GM19240 (cell line): ENCODE measurements around the gene BBS10.
"Not testable (repeated sequence)": the region's sequence is repeated elsewhere in the genome, so short reads cannot be mapped to it uniquely, and the experiment has no call there.

ENCODE experiments used
- DNase-seq: peaks from one replicate; pipeline ENCODE4 v3.0.0; 2011; ENCODE audit warnings: low spot score; ENCODE audit not compliant: insufficient read length

BBS10 gene

DNA sequence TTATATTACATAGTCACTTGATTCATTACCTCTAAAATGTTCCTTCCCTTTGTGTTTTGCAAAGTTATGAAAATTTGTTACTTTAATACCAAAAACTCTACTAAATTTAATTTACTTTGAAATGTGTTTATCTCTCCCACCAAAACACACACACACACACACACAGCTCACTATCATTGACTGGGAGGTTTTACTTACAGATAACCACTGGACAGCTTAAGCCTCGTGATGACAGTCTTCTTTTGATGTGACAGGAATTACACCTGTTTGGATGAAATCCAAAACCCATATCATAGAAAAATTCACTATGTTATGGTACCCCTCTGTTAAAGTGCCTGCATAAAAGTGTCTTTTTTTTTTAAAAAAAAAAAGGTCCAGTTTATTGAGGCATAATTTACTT is 15.6 kb downstream of the BBS10 start:
- DNase-seq: no peak

DNA sequence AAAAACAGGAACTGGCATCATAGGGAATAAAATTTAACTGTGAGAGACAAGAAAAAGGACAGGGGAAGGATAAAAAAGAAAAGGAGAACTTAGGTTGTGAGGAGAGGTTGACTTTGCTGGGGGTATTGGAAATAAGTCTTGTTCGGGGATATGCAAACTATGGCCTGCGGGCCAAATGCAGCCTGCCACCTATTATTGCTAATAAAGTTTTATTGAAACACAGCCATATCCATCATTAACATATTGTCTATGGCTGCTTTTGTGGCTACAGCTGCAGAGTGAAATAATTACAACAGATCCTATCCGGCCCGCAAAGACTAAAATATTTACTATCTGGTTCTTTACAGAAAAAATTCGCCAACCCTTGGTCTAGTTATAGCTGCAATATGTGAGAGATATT is 18.6 kb downstream of the BBS10 start:
- DNase-seq: no peak

DNA sequence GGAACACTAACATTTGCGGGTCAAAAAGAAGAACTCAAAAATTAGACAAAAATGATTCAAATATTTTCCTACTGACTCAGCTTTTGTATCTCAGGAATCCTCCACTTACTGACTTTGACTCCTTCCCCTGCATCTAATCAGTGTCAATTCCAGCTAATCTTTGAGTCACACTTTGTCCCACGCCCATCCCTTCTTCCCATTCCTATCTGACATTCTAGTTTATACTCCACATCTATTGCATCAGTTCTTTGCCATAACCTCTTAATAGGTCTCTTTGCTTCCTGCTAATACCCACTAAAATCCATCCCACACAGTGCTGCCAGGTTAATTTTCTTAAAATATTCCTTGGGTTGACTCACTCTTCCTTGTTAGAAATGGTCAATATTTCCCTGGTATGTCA is 19.1 kb downstream of the BBS10 start:
- no peak for DNase-seq

GRCh38 chr12:76319595-76320319 is 28.5 kb downstream of the BBS10 start:
- not testable (repeated sequence) for DNase-seq

DNA sequence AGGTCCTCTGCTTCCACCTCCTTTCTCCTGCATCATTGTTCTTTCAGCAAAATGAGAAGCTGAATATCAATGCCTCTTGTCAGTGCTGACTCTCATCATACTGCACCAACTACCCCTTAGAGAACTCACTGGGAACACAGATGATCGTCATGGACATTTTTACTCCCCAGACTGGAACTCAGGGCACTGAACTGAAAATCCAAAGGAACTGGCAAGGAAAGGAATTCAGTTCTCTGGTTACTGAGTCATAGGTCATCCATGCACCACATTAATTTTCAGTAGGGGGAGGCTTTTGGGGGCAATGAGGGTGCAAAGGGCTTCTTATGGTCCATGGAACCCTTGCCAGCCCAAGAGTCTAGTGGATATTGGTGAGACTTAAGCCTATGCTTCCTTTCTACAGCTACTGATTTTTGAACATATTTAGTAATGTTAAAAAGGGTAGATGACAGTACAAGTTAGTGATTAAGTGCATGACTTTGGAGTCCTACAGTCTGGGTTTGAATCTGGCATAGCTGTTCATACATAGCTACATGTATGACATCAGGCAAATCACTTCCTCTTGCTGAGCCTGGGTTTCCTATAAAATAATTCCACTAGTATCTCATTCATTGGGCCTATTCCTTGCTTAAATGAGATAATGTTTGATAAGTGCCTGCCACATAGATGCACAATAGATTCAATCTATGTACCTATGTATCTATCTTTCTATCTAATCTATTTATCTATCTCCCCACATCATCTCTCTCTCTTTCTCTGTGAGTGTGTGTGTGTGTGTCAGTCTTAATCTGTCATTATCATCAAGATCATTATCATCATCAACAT is 29.2 kb downstream of the BBS10 start:
- DNase-seq: no peak

DNA sequence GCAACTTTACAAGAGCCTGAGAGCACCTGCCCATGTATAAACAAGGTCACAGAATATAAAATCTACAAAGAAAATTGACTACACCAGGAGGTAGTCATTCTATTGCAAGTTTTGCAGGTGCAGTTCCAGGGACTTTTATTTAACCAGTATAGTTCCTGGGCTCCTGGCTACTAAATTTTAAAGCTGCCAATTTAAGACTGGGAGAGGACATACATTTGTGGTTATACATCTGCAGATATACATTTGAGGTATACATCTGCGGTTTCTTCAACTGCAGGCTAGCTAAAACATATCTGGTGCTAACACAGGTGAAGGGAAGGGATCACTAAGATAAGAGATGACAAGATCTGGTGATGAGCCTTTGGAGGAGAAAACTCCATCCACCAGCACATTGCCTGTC is 30.2 kb downstream of the BBS10 start:
- no peak for DNase-seq

- DNase-seq: no peak
These were observed 31.7 kb downstream of the BBS10 start for GRCh38 chr12:76316468-76316867.

- no peak for DNase-seq
These were observed 34.9 kb downstream of the BBS10 start for GRCh38 chr12:76313299-76313698.

DNA sequence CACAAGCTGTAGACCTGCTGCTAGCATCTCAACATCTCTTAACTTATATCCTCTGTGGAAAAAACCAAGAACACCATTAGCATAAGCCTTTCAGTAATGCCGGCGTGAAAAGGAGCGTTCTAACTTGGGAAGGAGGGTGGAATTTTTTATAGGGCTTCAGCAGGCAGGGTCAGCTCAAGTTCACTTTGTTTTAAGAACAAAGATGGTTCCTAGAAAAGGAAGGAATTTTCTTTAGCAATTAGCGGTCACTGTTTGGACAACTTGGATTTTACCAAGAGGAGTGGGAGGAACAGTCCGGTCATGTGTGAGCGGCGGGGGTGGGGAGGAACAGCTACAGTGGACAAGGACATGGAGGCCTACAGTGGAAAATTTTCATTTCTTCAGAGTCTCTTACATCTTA is 35.9 kb downstream of the BBS10 start:
- DNase-seq: no peak

- DNase-seq: no peak
These were observed 36.4 kb downstream of the BBS10 start for GRCh38 chr12:76311796-76312195.

GRCh38 chr12:76310110-76310509 is 38.1 kb downstream of the BBS10 start:
- DNase-seq: no peak

- no peak for DNase-seq
These were observed 39.3 kb downstream of the BBS10 start for GRCh38 chr12:76308866-76309265.

DNA sequence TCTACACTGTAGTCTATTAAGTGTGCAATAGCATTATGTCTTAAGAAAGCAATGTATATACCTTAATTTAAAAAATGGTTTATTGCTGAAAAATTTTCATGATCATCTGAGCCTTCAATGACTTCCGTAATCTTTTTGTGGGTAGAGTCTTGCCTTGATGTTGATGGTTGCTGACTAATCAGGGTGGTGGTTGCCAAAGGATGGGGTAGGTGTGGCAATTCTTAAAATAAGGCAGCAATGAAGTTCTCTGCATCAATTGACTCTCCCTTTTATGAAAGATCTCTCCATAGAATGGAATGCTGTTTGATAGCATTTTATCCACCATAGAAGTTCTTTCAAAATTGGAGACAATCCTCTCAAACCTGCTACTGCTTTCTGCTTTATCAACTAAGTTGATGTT is 41.1 kb downstream of the BBS10 start:
- DNase-seq: no peak

DNA sequence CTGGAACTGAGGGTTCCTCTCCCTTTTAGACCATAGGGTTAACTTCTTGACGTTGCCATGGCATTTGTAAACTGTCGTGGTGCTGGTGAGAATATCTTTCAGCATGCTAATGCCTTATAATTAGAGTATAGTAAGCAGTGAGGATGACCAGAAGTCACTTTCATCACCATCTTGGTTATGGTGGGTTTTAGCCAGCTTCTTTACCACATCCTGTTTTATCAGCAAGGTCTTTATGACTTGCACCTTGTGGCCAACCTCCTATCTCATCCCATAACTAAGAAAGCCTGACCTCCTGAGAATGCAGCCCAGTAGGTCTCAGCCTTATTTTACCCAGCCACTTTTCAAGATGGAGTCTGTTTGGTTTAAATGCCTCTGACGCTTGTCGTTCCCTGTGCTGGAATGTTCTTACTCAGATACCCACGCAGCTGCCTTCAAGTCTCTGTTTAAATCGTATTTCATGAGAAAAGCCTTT is 44.2 kb downstream of the BBS10 start:
- DNase-seq: no peak

GRCh38 chr12:76303365-76303764 is 44.9 kb downstream of the BBS10 start:
- DNase-seq: no peak

GRCh38 chr12:76300297-76300665 is 47.9 kb downstream of the BBS10 start:
- no peak for DNase-seq

DNA sequence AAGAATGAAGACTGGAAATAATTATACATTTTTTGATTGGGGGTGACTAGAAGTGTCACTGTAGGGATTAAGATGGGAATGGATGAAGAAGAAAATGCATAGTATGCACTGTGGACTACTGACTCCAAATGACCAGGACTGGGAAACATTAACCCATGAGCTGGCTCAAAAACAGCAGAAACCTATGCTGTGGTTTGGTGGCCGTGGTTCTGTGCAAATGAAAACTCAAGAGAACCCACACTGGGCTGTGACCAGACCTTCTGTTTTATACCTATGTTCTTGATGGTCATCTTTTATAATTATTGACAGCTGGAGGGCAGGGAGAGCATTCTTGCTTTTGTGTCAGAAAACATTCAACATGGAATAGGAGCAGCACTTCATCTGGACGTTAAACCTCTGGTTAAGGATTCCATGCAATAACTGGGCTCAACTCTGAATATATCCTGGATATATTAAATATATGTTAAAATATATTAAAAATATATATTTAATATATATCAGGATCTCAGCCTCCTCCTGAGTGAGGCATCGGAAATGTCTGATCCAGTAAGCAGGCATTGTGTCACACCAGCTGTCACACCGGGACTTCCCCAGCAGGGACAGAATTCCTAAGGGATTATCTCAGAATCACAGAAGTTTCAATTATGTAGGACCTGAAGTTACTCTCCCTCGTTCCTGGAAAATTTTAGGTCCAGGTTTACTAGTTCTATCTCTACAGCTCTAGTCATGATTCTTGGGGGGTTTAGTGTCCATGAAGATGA is 48.5 kb downstream of the BBS10 start:
- DNase-seq: no peak
